GM18861 (cell line): ENCODE data around the gene FHIT.

ENCODE experiments used
- ATAC-seq: cut with Tn5 transposase; IDR thresholded peaks from one replicate; pipeline ENCODE4 v1.9.1; 2021; ENCODE audit not compliant: unreplicated experiment

Gene FHIT

GRCh38 chr3:60434950-60435349 is 816.3 kb downstream of the FHIT start:
- ATAC-seq, result no peak

DNA sequence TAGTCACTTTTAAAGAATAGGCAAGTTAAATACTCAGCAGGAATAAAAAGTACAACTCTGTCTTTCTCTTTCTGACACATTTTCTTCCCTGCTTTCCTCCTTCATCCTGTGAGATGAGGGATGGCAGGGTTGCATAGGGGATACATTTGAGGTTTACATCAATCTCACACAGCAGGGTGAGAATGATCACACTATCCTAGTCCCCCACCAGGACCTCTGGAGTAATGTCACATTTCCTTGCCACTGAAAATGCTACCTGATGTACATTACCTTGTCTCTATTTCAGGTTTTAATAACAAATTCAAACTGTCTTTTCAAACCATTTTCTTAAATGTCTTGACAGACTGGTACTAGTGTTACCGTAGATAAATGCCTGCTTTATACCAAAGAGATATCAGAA is 816.9 kb downstream of the FHIT start:
- ATAC-seq, result no peak

- ATAC-seq, result no peak
These were observed 819.7 kb downstream of the FHIT start for GRCh38 chr3:60431599-60431958.

GRCh38 chr3:60430205-60430604 is 821.0 kb downstream of the FHIT start:
- no peak for ATAC-seq

GRCh38 chr3:60427109-60427508 is 824.1 kb downstream of the FHIT start:
- ATAC-seq, result no peak

- ATAC-seq, result no peak
These were observed 826.3 kb downstream of the FHIT start for GRCh38 chr3:60424942-60425341.

DNA sequence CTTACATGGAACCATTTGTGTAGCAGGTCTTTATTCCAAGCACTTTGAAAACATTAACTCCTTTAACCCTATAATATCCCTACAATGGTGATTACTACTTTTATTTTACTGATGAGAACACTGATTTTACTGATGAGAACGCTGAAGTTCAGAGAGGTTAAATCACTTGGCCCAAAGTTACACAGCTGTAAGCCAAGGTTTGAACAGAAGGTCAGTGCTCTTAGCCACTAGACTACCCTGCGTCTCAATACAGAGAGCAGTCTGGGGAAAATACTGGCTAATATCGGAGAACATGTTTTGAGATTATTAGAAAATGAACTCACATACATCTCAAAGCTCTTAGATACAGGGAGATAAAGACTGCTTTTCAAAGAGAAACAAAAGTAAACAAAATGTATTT is 827.2 kb downstream of the FHIT start:
- no peak for ATAC-seq

GRCh38 chr3:60423556-60423955 is 827.7 kb downstream of the FHIT start:
- no peak for ATAC-seq

DNA sequence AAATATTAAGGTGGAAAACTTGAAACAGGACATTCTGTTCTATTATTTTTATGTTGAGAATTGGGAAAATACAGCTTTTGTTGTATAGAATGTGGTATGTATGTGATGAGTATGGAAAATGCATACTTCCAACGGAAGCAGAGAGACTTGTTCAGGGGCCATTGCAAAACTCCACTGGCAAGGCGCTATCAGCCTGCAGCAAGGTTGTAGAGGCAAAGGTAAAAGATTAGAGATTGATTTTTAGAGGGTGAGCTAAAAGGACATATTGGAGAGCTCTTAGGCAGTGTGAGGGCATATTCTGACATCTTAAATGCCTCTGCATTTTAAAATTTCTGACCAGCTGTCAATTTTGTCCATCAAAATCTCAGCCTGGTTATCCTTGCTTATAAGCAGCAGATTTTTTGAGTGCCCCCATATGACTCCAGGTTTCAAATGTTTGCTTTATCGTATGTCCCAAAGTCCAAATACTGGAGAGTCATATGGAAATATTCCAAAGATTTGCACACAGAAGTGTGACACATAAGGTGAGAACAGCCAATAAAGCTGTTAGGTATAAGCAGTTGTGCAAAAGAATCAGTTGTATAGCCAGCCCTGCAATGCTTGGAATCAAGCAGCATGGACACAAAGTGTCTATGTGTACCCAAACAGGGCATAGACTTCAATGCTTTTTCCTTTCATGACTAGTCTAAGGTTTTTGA is 829.4 kb downstream of the FHIT start:
- ATAC-seq, result no peak

GRCh38 chr3:60417576-60417975 is 833.7 kb downstream of the FHIT start:
- ATAC-seq, result no peak

GRCh38 chr3:60414011-60414410 is 837.2 kb downstream of the FHIT start:
- no peak for ATAC-seq

- no peak for ATAC-seq
These were observed 837.7 kb downstream of the FHIT start for GRCh38 chr3:60413551-60413950.

DNA sequence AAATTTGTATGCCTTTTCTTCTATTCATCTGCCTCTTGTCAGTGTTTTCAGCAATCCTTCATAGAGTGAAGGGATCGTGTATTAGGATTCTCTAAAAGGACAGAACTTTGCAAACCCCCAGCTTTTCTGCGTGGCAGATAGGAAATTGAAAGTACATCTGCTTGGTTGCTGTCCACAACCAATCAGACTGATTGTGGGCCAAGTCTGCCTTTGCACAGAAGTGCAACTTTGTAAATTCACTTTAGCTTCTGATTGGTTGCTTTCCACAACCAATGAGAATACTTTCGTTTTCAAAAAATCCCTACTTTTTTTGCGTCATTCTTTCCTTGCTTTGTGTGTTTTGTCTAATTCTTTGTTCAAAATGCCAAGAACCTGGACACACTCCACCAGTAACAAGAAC is 847.4 kb downstream of the FHIT start:
- no peak for ATAC-seq

- ATAC-seq, result no peak
These were observed 848.3 kb downstream of the FHIT start for GRCh38 chr3:60402931-60403330.

GRCh38 chr3:60399861-60400845 is 851.1 kb downstream of the FHIT start:
- no peak for ATAC-seq

DNA sequence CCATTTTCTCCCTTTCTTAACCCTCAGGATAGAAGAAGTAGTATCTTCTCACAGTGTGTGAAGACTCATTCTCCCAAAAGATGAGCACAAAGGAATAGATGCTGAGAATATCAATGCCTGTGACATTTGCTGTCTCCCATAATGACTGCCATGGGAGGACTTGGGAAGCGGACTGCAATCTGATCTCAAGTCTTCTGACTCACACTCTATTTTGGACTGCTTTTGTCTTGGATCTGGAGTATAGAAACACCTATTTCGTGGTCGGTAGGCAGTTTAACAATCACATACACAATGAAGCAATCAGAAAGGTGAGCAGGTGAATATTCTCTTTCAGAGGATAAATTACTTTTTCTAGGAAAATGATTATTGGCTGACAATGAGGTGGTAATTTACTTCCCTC is 852.0 kb downstream of the FHIT start:
- no peak for ATAC-seq

GRCh38 chr3:60395173-60395762 is 856.0 kb downstream of the FHIT start:
- no peak for ATAC-seq

GRCh38 chr3:60393946-60394345 is 857.3 kb downstream of the FHIT start:
- ATAC-seq, result no peak

DNA sequence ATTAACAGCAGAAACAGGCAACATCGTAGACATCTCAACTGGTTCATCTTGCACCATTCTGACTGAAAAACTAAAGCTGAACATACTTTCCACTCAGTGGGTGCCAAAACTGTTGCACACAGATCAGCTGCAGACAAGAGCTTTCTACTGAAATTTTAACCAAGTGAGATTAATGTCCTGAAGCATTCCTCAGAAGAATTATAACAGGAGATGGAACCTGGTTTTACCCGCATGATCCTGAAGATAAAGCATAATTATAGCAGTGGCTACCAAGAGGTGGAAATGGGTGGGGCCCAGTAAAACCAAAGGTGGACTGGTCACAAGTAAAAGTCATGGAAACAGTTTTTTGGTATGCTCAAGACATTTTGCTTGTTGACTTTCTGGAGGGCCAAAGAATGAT is 858.8 kb downstream of the FHIT start:
- no peak for ATAC-seq

GRCh38 chr3:60391292-60391691 is 860.0 kb downstream of the FHIT start:
- ATAC-seq, result no peak

DNA sequence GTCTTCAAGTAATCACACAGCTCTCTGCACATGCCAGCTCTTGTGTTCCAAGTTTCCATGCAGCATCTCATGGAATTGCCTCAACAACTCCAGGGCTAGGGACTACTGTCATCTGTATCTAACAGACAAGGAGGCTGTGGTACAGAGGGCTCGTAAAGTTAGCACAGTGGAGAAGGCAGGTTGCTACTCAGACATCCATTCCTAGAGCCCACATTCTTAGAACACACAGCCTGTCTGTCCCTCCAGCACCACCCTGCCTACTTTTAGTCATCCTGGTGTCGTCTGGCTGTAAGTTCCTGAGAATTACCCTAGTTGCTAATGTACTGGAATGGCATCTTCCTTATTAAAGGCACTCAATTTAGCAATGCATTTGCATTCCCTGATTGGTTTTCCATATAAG is 862.5 kb downstream of the FHIT start:
- ATAC-seq, result no peak

DNA sequence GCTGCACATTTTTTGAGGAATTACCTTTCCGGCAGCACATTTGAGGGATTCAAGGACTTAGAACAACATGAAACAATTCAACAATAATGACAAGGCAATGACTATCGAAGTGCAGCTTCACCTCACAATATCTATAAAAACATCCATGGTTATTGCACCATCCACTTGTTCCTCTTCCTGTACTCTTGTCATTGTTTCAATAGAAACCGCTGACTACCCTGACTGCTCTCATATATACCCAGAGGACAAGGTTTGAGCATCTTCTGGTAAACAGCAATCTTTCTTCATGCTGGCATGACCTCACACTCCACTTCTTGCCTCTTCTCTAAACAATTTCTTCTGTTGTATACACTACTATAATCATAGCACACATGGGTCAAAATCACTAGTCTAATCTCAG is 864.9 kb downstream of the FHIT start:
- no peak for ATAC-seq
